Iris pigment epithelial cell (primary cell): Measurements from ENCODE around the gene NACC2.
A peak's percentile ranks its signal among the peaks of the same experiment; 100 is the strongest.

Experiments
- DNase-seq: peaks from one replicate; pipeline ENCODE4 v3.0.0-alpha.2; 2011; ENCODE audit warnings: low read depth

NACC2 gene, protein sequence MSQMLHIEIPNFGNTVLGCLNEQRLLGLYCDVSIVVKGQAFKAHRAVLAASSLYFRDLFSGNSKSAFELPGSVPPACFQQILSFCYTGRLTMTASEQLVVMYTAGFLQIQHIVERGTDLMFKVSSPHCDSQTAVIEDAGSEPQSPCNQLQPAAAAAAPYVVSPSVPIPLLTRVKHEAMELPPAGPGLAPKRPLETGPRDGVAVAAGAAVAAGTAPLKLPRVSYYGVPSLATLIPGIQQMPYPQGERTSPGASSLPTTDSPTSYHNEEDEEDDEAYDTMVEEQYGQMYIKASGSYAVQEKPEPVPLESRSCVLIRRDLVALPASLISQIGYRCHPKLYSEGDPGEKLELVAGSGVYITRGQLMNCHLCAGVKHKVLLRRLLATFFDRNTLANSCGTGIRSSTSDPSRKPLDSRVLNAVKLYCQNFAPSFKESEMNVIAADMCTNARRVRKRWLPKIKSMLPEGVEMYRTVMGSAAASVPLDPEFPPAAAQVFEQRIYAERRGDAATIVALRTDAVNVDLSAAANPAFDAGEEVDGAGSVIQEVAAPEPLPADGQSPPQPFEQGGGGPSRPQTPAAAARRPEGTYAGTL

DNA sequence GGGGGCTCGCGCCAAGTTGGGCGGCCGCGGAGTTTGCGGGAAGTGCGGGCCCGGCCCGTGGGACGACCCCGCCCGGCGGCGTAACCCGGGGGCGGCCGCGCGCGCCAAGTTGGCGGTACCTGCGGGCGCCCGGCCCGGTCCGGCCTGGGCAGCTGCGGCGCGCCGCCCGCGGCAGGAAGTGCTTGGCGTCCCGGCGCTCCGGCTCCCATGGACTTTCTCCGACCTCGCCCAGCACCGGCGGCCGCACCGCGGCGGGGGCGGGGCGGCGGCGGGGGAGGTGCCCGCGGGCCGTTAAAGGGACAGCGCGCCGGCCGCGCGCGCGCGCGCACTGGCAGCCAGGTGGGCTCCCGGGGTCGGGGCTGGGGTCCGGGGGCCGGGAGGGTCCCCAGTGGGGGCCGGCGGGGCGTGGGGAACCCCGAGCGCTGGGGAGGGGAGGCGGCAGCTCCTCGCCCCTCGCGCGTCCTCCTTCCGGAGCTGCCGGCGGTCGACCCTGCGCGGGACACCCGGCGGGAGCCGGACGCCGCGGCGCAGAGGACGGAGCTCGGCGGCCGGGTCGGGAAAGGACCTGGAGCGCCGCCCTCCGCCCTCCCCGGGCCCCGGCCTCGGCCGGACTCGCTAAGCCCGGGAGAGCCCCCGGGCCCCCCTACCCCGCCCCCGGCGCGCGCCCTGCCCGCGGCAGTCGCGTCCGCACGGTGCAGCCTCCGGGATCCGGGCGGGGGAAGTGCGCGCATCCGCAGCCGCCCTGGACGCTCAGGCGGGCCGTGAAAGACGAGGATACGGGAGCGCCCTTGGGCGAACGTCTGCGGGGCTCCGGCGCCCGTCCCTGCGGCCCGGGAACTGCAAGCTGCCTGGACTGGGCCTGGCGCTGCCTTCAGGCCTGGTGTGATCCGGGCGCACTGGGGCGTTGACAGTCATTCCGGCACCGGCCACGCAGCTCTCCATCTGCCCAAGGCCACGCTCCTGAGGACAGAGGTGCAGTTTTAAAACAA is at the start of gene NACC2:
NACC2 (minus strand) TSS at position 220 of the 989 bp plus-strand sequence. CDS start 44,768 bp downstream, outside the sequence.
- DNase-seq: peak; percentile 79

DNA sequence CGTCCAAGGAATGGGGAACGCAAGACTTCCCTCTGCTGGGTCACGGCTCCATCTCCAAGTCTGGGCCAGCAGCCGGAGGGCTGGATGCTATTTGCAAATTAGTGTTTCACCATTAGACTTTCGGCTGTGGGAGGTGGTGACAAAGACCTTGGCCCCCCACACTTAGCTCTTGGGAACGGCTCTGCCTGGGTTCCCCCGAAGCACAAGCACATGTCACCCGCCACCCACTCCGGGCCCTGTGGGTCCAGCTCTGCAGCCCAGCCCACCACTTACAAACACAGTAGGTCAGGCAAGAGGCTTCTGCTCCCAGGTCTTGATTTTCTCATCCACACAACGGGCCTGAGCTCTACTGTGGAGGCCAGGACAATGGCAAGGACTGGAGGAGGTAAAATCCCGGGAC is 49.4 kb upstream of the NACC2 start:
- no peak for DNase-seq

DNA sequence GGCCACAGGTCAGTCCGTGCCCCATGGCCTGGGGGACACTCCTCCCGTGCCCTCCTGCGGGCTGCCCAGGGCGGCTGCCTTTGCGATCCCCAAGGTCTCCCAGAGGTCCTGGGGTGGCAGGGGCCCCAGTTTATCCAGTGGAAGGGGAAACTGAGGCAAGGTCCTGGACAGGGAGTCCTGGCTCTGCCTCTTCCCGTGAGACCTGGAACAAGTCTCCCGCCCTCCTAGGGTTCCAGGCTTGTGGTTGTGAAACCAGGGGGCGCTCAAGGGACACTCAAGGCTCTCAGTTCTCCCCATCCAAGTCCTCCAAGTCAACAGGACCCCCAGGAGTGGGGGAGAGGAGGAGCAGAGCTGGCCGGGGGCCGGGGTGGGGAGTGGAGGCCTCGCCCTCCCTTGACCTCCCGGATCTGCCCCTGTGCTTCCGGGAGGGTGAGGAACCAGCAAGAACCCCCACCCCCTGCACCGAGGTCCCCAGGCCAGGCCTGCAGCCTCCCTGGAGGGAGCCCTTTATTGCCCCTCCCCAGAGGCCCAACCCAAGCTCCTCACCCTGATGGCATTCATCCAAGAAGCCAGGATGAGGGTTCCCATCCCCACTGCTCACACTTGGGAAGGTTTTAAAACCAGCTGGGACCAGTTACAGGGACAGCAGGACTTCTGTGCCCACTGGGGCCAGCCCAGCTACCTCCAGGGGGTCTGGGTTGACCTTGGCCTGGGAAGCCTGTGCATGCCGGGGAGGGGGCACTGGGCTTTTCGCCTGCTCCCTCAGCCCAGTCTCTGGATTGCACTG is 48.3 kb upstream of the NACC2 start:
- DNase-seq: peak; percentile 34

DNA sequence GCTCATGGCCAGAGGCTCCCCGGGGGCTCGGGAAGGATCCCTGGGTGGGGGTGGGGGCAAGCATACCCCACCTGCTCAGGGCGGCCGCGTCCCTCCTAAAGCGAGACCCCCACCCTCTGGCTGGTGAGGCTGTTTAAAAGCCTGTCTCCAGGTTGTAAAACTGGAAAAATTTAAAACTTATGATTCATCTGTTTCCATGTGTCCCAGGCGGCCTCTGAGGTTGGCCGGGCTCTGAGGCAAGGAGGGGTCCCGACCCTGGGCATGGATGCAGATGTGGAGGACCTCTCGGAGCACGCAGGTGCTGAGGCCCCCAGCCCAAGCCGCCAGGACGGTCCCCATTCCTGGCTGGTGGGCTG is 47.7 kb upstream of the NACC2 start:
- DNase-seq: no peak

DNA sequence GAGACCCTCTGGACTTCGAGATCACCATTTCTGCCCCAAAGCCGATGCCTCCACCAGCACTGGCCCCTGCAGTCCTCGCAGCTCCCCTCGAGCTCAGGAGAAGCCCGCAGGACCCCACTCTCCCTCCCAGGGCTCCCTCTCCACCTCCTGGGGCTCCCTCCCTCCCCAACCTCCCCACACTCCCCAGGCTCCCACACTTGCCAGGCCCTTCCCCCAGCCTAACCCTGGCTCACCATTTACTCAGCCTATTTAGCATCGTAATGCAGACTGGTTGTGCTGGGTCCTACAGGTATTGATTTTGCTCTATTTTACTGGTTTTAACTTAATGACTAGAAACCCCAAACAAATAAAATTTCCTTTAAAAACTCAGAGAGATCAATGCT is 47.3 kb upstream of the NACC2 start:
- no peak for DNase-seq

DNA sequence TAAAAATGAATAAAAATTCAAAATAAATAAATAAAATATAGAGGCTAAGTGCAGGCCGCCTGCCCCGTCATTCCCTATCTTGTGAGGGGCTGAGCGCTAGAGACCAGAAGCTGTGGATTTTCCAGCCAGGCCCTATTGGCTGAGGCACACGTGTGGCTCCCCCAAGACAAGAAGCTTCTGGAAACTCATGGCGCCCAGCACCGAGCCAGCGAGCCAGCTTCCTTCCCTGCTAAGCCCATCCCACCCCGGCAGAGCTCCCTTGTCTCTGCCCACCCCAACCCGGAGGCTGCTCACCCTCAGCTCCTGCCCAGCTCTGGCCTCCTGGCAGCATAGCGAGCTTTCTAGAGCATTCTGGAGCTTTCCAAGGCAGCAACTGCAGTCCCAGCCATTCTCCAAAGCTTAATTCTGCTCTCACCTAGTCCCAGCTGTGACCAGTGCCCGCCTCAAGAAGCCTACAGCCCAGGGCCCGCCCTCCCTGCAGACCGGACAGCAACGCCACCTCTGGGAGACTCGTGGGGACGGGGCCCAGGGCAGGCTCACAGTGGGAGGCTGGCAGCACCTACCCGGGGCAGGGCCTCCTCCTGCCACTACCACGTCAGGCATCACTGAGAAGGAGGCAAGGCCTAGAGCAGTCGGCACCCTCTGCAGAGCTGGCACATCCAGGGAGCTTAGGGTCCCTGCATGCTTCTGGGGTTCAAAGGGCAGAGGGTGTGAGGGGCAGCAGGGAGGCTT is 46.8 kb upstream of the NACC2 start:
- DNase-seq: no peak

DNA sequence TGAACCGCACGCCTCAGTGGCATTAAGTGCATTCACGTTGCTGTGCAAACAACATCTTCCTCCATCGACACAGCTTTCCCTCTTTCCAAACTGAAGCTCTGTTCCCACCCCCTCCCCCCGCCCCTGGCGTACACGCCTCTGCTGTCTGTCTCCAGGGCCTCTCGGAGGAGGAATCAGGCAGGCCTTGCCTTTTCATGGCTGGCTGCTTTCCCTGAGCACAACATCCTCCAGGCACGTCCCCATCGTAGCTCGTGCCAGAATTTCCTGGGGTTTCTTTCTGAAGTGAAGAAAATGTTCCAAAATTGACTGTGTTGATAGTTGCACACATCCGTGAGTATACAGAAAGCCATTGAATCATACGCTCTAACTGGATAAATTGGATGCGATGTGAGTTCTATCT is 45.9 kb upstream of the NACC2 start:
- no peak for DNase-seq

DNA sequence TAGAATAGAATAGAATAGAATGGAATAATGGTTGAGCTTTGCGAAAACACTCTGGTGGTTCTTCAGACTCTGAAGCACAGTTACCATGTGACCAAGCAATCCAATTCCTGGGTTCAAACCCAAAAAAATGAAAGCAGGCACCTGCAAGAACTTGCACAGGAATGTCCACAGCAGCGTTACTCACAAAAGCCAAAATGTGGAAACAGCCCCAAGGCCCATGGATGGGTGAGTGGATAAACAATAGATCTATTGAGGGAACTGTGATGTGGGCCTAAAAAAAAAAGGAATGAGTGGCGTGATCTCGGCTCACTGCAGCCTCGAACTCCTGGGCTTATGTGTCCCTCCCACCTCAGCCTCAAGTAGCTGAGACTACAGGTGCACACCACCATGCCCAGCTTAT is 45.0 kb upstream of the NACC2 start:
- no peak for DNase-seq

DNA sequence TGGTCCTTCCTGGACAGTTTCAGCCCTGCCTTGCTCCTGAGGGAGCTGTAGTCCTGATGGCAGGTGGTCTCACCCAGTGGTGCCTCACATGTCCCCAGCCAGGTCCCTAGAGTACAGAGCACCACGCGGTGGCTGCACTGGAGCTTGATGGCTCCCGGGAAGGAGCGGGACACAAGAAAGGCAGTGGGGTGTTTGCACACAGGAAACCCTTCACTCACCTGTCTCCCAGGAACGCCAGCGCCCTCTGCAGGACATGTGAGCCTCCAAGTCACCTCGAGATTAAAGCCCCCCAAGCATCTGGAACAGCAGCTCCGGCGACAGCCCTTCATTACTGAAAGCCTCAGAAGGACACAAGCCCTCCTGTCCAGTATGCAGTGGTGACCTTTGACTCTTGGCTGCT is 43.5 kb upstream of the NACC2 start:
- DNase-seq: peak; percentile 27

DNA sequence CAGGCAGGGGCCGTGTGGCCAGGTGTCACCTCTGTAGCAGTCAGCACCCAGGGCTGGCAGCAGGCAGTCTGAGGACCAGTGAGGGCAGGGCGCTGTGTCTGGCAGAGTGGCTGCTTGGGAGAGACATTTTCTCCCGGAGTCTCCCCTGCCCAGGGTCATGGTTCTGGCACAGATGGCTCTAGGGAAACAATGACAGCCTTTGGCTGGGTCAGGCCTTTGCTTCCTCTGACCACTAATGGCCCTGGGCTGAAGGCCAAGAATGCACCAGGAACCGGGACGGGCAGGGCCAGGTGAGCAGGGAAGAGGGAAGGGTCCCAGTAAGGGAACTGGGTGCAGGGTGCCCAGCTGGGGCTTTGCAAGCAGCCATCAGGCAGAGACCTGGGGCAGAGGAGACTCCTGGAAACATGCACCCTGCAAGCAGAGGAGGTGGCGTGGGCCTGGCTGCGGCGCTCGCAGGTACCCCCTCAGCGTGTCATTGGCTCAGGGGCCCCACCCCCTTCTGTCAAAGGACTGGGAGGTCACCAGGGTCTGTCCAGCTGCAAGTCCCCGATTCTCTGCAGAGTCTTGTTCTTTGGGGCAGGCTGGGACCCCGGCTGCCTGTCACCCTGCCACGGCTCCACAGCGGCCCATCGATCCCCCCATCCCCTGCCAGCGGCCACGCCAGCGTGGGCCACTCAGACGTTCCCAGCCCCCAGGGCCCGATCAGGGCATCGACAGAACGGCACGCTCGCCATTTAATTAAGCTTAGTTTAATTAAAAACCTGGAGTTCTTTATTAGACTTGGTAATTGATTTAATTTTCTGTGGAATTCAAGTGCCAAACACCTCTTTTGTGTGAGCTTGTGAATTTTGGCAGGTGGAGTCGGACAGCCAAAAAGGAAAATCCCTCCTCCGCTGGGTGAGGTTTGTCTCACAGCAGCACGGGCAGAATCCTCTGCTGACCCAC is 42.5 kb upstream of the NACC2 start:
- DNase-seq: no peak

DNA sequence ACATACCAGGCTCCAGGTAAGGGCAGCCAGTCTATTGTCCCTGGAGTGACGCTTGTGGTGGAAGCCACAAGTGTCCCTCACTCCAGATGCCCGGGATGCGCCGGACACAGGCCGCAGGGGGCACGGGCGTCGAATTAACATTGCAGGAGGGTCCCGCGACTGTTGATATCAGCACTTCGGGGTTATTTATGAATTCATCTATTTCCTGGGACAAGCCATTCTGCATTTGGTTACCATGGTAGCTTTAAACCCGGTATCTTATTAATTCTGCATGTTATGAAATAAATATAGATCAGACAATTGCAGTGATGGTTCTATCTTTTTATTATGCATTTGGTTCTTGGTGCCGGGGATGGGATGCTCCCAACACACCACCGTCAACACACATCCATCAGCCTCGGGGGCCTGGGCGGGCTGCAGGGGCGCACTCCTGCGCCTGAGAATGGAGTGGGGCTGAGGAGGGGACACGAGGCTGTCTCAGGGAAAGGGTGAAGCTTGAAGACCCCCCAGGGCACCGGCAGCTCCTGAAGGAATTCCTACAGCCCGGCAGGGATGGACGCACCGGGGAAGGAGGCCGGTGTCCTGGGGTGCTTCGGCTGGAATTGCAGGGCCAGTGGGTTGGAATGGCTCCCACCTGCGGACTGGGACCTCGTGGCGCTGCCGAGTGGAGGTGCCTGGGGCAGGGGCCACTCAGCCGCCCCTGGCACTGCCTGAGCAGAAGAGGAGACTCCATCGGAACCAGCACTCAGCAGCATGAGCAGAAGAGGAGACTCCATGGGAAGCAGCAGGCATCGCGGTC is 41.2 kb upstream of the NACC2 start:
- DNase-seq: no peak

DNA sequence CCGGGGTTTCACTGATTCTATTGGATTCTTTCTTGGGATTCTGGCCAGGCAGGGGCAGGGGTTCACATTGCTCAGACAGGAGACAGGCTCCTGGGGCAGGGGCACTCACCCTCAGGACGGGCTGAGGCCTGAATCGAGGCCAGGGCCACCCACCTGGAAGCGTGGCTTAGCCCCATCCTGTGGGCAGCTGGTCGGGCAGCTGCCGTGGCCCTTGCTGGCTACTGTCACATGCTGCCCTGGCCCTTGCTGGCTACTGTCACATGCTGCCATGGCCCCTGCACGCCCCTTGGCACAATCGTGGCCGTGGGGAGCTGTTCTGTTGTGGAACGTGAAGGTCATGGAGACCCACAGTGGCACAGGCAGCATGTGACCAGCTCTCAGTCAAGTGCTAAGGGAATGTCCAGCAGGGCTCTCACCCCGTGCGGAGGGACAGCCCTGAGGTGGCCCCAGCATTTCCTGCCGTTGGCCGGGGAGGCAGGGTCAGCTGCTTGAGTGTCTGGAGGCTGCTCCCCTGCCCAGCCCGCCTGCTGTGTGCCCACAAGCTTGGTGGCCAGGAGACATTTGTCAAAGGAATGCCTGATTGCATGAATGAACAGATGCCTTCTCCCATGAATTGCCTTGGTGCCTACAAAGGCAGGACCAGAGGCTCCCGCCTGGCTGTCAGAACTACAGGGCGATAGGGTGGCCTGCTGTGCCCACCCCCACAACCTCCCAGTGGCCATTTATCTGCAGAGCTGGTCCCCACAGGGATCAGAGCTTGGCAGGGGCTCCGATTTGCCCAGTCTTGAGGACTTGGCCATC is 40.4 kb upstream of the NACC2 start:
- no peak for DNase-seq

DNA sequence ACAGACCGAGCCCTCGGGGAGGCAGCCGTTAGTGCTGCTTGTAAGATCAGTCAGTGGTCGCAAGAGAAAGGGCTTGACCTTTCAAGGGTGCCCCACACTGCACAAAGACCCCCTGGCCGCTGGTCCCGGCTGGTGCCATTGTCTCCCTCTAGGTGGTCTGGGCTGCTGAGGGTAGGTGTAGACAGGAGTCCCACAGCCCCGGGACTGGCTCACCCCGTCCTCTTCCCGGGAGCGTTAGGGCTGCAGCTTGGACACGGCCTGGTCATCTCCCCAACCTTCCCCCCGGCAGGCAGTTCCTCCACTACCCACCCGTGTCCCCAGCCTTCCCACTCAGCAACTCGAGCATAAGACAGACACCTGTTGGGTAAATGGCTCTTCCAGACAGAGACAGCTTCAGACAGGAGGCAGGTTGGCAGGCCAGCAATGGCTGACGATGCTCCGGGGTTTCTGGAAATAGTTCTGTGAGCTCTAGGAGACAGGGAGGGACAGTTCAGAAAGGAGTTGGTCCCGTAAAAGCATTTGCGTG is 38.9 kb upstream of the NACC2 start:
- no peak for DNase-seq

DNA sequence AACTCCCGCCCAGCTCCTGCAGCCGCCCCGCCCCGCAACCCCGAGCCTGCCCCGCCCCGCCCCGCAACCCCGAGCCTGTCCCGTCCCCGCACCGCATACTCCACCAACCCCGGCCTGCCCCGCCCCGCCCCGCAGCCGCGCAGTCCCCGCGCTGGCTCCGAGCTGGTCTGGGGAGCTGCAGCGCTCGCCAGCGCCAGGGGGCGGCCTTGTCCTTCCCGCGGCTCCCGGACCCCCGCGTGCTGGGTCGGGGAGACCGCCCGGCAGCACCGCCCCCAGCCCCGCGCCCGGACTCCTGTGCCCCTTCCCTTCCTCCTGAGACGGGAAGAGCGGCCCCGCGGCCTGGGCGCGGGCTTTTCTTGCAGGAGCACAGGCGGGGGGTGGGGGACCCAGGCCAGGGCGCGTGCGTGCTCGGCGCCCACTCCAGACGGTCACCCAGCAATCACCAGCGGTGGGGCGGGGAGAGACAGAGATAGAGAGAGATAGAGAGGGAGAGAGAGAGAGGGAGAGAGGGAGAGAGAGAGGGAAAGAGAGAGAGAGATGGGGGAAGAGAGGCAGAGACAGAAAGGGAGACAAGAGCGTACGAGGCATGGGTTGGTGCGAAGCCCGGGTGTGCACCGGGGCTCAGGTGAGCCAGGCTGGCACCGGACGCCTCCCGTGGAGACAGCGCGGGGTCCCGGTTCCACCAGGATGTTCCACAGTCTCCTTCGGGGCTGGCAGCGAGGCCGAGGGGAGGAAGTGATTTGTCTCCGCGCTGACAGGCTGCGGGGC is 38.3 kb upstream of the NACC2 start:
- DNase-seq: peak; percentile 34

DNA sequence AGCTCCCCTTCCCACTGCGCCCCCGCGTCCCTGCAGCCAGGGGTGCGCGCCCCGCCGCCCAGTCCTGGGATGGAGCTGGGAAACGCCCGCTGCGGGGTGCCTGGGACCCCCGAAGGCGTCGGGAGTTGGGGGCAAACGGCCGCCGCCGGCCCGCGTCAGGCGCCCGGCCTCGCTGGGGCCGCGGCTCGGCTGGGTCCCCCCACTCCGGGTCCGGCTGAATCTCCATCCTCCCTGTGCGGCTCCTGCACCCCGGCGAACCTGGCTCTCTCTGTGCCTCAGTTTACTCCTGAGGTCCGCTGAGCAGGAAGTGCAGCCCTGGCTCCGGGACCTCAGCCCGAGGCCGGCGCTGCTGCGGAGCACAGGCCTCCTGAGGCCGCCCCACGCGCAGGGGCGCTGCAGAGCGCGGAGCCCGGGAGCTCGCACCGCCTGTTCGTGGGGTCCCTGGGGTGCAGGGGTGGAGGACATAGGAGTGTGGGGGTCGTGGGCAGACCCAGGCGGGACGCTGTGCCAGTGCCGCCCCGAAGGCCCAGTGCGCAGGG is 37.5 kb upstream of the NACC2 start:
- DNase-seq: no peak

DNA sequence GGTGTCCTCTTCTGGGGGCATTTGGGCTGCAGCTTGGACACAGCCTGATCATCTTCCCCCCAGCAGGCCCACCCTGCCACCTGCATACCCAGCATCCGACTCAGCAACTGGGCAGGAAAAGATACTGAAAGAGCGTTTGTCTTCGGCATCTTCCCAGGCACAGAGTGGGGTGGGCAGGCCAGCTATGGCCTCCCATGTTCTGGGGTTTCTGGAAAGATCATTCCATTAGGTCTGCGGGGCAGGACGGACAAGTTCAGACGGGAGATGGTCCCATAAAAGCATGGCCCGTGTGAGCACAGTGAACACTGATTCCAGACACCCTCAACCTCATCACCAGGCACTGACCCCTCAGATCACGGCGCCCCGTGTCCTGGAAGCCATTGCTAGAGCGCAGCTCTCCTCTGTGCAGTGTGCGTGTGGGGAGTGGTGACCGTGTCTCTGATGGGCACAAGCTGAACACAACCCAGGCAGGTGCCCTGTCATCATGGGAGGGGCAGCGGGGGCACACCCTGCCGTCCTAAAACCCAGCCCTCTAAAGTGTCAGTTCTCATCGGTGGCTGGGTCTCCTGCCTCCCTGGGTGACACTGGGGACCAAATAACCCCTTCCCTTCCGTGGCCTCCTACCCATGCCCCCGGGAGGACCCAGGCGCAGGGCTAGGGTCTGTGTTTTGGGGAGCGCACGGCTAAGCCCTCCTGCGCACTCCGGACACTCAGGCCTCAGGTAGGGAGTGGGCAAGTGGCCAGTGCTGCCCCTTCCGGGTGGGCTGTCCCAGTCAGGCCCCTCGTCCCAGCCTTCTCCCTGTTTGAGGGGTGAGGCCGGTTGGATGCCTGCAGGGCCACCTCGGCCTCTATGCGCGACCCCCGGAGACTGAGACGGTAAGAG is 36.8 kb upstream of the NACC2 start:
- no peak for DNase-seq
